AG10803 (cell line): ENCODE results near the gene FPGS.
A peak's percentile ranks its signal among the peaks of the same experiment; 100 is the strongest.

Source experiments
- DNase-seq: peaks from one replicate; pipeline ENCODE4 v3.0.0; 2010; ENCODE audit warnings: low read depth
- H3K4me3 ChIP-seq: 2 replicates; pipeline ENCODE4 v1.5.1; 2011; ENCODE audit warnings: mild to moderate bottlenecking, low read length, control low read depth
- TF ChIP-seq, protein P1 (sequence below): conservative IDR thresholded peaks from 2 replicates; pipeline ENCODE4 v1.5.1; 2011; ENCODE audit warnings: mild to moderate bottlenecking, low read length, control low read depth, inconsistent platforms

Gene FPGS

GRCh38 chr9:127785023-127785932 lies 17.4 kb upstream of the FPGS start:
- TF ChIP-seq, protein P1, sequence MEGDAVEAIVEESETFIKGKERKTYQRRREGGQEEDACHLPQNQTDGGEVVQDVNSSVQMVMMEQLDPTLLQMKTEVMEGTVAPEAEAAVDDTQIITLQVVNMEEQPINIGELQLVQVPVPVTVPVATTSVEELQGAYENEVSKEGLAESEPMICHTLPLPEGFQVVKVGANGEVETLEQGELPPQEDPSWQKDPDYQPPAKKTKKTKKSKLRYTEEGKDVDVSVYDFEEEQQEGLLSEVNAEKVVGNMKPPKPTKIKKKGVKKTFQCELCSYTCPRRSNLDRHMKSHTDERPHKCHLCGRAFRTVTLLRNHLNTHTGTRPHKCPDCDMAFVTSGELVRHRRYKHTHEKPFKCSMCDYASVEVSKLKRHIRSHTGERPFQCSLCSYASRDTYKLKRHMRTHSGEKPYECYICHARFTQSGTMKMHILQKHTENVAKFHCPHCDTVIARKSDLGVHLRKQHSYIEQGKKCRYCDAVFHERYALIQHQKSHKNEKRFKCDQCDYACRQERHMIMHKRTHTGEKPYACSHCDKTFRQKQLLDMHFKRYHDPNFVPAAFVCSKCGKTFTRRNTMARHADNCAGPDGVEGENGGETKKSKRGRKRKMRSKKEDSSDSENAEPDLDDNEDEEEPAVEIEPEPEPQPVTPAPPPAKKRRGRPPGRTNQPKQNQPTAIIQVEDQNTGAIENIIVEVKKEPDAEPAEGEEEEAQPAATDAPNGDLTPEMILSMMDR = peak; percentile 60
- DNase-seq = peak; percentile 71
- H3K4me3 ChIP-seq = peak overlapping the region; percentile 68

- TF ChIP-seq, protein P1 = no peak
- peak; percentile 88 for DNase-seq
- peak within 1 kb of the TSS; percentile 89 for H3K4me3 ChIP-seq
Measured at GRCh38 chr9:127785933-127786772, 16.5 kb upstream of the FPGS start, which contains the start of gene CDK9. Gene CDK9 (plus strand): TSS chr9:127786034. CDS start chr9:127786149, 115 bp downstream.

- peak overlapping the region; percentile 89 for H3K4me3 ChIP-seq
- TF ChIP-seq, protein P1 = peak; percentile 64
- peak; percentile 26 for DNase-seq
Measured at GRCh38 chr9:127786773-127787104, 15.9 kb upstream of the FPGS start.

DNA sequence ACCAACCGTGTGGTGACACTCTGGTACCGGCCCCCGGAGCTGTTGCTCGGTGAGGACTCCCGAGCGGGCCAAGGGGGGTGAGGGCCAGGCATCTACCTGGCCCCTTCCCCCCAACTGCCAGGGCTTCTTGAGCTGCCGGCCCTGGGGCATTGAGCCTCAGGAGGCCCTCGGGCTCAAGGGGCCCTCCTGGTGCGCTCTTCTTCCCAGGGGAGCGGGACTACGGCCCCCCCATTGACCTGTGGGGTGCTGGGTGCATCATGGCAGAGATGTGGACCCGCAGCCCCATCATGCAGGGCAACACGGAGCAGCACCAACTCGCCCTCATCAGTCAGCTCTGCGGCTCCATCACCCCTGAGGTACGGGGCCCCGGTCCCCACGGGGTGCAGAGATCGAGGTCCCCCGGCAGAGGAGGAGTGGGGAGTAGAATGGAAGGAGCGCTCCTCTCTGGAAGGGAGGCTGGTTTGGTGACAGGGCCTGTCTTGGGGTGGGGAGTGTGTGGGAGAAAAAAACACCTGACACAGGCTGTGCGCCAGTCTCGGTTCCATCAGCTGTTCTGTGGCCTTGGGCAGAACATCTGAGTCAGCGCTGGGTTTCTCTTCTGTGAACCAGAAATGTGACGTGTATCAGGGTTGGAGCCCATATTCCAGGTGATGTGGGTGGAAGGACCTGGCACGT lies 14.2 kb upstream of the FPGS start:
- DNase-seq = no peak
- no peak overlapping the region for H3K4me3 ChIP-seq
- TF ChIP-seq, protein P1 = no peak

- TF ChIP-seq, protein P1 = no peak
- no peak for DNase-seq
- H3K4me3 ChIP-seq = no peak overlapping the region
Measured at GRCh38 chr9:127789179-127789578, 13.5 kb upstream of the FPGS start.

- no peak for DNase-seq
- H3K4me3 ChIP-seq = no peak overlapping the region
- TF ChIP-seq, protein P1 = no peak
Measured at GRCh38 chr9:127790094-127790855, 12.4 kb upstream of the FPGS start.
